T-helper 2 cell treated with Interferon-gamma antibody and Interleukin-4, amounts not matched to agents 5 μg/mL and 100 μg/mL, for 36 hours (primary cell): ENCODE measurements around the gene FGF10.

Experiments used
- DNase-seq: peaks from one replicate; pipeline ENCODE4 v3.0.0; 2021; ENCODE audit warnings: low spot score
- H3K27ac Mint-ChIP-seq: one replicate; pipeline ENCODE4 v1.8.0; 2021; ENCODE audit warnings: mild to moderate bottlenecking, mixed read lengths
- H3K27me3 Mint-ChIP-seq: one replicate; pipeline ENCODE4 v1.8.0; 2021; ENCODE audit warnings: low read depth, mixed read lengths
- H3K36me3 Mint-ChIP-seq: one replicate; pipeline ENCODE4 v1.8.0; 2021; ENCODE audit warnings: low read depth, mixed read lengths
- H3K4me1 Mint-ChIP-seq: one replicate; pipeline ENCODE4 v1.8.0; 2021; ENCODE audit warnings: low read depth, mixed read lengths
- H3K4me3 Mint-ChIP-seq: one replicate; pipeline ENCODE4 v1.8.0; 2022; ENCODE audit warnings: mild to moderate bottlenecking, moderate library complexity, mixed read lengths
- H3K9me3 Mint-ChIP-seq: one replicate; pipeline ENCODE4 v1.8.0; 2021; ENCODE audit warnings: mixed read lengths

FGF10 gene

DNA sequence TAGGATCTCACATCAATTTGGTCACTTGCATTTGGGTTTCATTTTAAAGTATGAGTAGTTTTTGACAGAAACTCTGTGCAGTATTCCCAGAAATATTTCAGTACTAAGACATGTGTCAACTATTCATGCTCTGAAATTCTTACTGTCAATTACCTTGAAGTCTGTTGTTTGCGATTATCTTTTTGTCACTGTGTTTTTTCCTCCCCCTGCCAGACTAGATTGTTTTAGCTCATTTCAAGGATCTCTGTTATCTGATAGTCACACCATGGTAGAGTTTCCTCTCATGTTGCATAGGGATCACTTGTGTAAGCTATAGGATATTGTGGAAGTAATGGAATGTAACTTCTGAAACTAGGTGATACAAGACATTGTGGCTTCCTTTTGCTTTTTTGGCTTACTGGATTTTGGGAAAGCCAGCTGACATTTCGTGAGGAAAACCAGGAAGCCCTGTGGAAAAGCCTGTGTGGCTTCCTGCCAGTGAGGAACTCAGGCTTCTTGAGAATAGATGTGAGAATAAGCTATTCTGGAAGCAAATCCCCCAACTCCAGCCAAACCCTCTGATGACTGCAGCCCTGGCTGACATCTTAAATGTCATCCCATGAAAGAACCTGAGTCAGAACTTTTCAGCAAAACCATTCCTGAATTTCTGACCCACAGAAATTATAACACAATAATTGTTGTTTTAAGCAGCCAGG is 122.2 kb downstream of the FGF10 start:
- Mint-ChIP-seq H3K4me3 (no peak overlapping the region), H3K36me3 (no peaks in the 10 kb centered on the region), H3K27me3 (no peaks in the 10 kb centered on the region)

DNA sequence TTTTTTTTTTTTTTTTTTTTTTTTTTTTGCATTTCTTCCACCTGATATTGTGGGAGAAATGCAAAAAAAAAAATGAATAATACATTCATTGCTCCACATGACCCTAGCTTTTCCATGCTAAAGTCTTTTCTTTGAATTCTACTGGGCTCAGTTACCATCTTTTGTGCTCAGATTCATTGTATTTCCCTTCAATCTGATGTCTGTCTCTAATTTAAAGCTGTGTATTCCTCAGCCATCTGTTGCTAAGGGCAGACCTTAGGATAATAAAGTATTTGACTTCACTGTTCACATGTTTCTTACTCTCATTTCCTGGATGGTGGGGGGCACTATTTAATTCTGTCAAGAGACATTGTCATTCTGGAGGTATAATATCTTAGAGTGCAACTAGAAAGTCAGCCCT is 123.5 kb downstream of the FGF10 start:
- H3K4me3 Mint-ChIP-seq, result no peak overlapping the region
- H3K27me3 Mint-ChIP-seq, result no peaks in the 10 kb centered on the region
- no peaks in the 10 kb centered on the region for H3K36me3 Mint-ChIP-seq
- no peak overlapping the region for H3K27ac Mint-ChIP-seq
- no peak for DNase-seq
- peaks cover 11% of the 10 kb centered on the region for H3K9me3 Mint-ChIP-seq
- no peaks in the 10 kb centered on the region for H3K4me1 Mint-ChIP-seq

More for the DNA sequence above, 122.2 kb downstream of the FGF10 start:
- no peak overlapping the region for H3K27ac Mint-ChIP-seq
- DNase-seq, result no peak
- peaks cover 11% of the 10 kb centered on the region for H3K9me3 Mint-ChIP-seq
- H3K4me1 Mint-ChIP-seq, result no peaks in the 10 kb centered on the region

DNA sequence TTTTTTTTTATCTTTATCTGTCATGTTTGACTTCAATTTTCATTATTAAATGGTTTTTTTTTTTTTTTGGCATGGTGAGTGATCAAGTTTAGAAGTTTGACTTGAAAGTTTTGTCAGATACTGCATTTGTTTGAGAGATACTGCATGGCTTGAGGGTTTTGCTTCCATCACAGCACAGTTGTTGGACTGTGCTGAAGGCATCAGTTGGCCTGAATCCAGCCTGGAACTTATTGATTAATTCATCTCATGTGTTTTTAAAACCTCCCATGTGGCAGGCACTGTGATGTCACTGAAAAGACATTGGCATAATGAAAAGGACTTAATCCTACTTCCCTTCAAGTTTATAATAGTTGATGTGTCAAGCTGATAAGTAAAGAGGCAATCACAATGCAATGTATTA is 128.4 kb downstream of the FGF10 start:
- Mint-ChIP-seq H3K27ac (no peak overlapping the region), H3K36me3 (no peaks in the 10 kb centered on the region), H3K4me1 (no peaks in the 10 kb centered on the region), H3K27me3 (no peaks in the 10 kb centered on the region), H3K4me3 (no peak overlapping the region), H3K9me3 (peaks cover 12% of the 10 kb centered on the region)
- no peak for DNase-seq

GRCh38 chr5:44257653-44258365 is 131.4 kb downstream of the FGF10 start:
- Mint-ChIP-seq H3K36me3 (no peaks in the 10 kb centered on the region), H3K4me1 (no peaks in the 10 kb centered on the region), H3K4me3 (no peak overlapping the region), H3K9me3 (peaks cover 14% of the 10 kb centered on the region), H3K27ac (no peak overlapping the region), H3K27me3 (no peaks in the 10 kb centered on the region)
- DNase-seq, result no peak

DNA sequence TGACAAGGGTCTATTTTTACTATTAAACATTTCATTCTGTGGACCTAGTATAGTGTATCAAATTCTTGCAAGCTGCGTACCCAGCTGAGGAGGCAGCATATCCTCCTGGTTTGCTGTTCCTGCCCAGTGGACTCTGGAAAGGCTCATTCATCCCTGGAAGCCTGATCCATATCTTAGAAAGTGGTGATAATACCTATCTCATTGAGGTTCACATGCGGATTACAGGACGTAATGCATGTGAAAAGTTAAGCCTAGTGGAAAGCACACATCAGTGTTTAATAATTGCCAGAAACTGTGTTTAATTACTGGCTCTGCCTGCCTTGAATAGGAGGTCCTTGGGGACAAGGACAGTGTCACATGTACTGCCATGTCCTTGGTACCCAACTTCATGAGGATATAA is 132.0 kb downstream of the FGF10 start:
- Mint-ChIP-seq H3K9me3 (peaks cover 14% of the 10 kb centered on the region), H3K4me3 (no peak overlapping the region), H3K27ac (no peak overlapping the region), H3K36me3 (no peaks in the 10 kb centered on the region), H3K4me1 (no peaks in the 10 kb centered on the region), H3K27me3 (no peaks in the 10 kb centered on the region)
- no peak for DNase-seq
